ENCODE results near the gene UNC79.

DNA sequence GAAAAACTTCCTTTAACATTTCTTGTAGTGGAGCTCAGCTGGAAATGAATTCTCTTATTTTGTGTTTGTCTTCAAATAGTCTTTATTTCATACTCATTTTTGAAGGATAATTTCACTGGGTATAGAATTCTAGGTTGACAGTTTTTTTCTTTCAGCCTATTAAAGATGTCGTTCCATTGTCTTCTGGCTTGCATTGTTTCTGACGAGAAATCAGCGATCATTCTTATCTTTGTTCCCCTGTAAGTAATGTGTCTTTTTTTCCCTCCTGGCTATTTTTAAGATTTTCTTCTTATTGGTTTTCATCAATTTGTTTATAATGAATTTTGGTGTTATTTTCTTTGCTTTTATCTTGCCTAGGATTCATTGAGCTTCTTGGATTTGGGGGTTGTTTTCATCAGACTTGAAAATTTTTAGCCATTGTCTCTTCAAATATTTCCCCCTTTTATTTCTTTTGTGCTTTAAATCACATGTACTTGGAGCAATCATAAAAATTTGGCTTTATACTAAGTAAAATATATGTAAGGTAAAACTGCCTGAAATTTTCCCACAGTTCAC lies 89.4 kb downstream of the UNC79 start:
- TF ChIP-seq, protein P1, sequence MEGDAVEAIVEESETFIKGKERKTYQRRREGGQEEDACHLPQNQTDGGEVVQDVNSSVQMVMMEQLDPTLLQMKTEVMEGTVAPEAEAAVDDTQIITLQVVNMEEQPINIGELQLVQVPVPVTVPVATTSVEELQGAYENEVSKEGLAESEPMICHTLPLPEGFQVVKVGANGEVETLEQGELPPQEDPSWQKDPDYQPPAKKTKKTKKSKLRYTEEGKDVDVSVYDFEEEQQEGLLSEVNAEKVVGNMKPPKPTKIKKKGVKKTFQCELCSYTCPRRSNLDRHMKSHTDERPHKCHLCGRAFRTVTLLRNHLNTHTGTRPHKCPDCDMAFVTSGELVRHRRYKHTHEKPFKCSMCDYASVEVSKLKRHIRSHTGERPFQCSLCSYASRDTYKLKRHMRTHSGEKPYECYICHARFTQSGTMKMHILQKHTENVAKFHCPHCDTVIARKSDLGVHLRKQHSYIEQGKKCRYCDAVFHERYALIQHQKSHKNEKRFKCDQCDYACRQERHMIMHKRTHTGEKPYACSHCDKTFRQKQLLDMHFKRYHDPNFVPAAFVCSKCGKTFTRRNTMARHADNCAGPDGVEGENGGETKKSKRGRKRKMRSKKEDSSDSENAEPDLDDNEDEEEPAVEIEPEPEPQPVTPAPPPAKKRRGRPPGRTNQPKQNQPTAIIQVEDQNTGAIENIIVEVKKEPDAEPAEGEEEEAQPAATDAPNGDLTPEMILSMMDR (IDR thresholded peaks at IDR 0.05; ENCODE audit: insufficient read depth, low read length): no peak
- TF ChIP-seq, protein P2, sequence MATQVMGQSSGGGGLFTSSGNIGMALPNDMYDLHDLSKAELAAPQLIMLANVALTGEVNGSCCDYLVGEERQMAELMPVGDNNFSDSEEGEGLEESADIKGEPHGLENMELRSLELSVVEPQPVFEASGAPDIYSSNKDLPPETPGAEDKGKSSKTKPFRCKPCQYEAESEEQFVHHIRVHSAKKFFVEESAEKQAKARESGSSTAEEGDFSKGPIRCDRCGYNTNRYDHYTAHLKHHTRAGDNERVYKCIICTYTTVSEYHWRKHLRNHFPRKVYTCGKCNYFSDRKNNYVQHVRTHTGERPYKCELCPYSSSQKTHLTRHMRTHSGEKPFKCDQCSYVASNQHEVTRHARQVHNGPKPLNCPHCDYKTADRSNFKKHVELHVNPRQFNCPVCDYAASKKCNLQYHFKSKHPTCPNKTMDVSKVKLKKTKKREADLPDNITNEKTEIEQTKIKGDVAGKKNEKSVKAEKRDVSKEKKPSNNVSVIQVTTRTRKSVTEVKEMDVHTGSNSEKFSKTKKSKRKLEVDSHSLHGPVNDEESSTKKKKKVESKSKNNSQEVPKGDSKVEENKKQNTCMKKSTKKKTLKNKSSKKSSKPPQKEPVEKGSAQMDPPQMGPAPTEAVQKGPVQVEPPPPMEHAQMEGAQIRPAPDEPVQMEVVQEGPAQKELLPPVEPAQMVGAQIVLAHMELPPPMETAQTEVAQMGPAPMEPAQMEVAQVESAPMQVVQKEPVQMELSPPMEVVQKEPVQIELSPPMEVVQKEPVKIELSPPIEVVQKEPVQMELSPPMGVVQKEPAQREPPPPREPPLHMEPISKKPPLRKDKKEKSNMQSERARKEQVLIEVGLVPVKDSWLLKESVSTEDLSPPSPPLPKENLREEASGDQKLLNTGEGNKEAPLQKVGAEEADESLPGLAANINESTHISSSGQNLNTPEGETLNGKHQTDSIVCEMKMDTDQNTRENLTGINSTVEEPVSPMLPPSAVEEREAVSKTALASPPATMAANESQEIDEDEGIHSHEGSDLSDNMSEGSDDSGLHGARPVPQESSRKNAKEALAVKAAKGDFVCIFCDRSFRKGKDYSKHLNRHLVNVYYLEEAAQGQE (IDR thresholded peaks at IDR 0.05; ENCODE audit: insufficient replicate concordance, low read depth): no peak
